Measurements from ENCODE around the gene NEU4. TPM values are rescaled to one million over a fixed set of nuclear protein-coding genes. Genes with fewer than 3 reads are reported as not detected.
"Not testable (repeated sequence)": the region's sequence is repeated elsewhere in the genome, so short reads cannot be mapped to it uniquely, and the experiment has no call there.

Gene NEU4
- total RNA-seq, 1 experiment from 2014 or later: 2.2 TPM

- Mint-ChIP-seq H3K4me1 (peaks cover 16% of the 10 kb centered on the region), H3K27ac (no peak overlapping the region), H3K4me3 (no peak overlapping the region), H3K9me3 (peaks cover 31% of the 10 kb centered on the region), H3K36me3 (peaks cover 27% of the 10 kb centered on the region), H3K27me3 (ENCODE audit: low read depth) (peaks cover 13% of the 10 kb centered on the region)
- TF ChIP-seq FOXP1 (CRISPR knock-in tag; IDR thresholded peaks at IDR 0.05; ENCODE audit: borderline replicate concordance): no peak
- no peak for TF ChIP-seq SOX15 (CRISPR knock-in tag; IDR thresholded peaks at IDR 0.05)
- TF ChIP-seq RORB (CRISPR knock-in tag; IDR thresholded peaks at IDR 0.05): no peak
- no peak for TF ChIP-seq IRF2 (CRISPR knock-in tag; IDR thresholded peaks at IDR 0.05; ENCODE audit: borderline replicate concordance, low read depth)
- TF ChIP-seq, protein P1, sequence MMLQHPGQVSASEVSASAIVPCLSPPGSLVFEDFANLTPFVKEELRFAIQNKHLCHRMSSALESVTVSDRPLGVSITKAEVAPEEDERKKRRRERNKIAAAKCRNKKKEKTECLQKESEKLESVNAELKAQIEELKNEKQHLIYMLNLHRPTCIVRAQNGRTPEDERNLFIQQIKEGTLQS (CRISPR knock-in tag; conservative IDR thresholded peaks at IDR 0.05): no peak
- POLR2A ChIA-PET: no interaction called here
- DNase-seq (ENCODE audit: low spot score) (no peak), ATAC-seq (no peak)
- CTCF ChIA-PET: no interaction called here
These were observed 27.9 kb upstream of the NEU4 start for GRCh38 chr2:241780939-241781569.

DNA sequence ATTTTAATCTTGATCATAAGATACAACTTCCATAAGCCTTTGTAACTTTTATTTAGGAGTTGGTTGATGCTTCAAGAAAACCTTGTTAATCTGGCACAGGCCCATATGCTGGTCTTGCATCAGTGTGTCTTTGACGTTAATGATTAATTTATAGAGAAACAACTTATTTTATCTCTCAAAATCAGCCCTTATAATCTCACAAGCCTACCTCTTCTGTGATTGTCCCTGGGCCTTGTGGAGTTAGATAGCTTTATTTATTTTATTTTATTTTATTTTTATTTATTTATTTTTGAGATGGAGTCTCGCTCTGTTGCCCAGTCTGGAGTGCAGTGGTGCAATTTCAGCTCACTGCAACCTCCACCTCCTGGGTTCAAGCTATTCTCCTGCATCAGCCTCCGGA lies 26.9 kb upstream of the NEU4 start:
- CTCF ChIA-PET; ATAC-seq; H3K4me3 Mint-ChIP-seq; DNase-seq (ENCODE audit: low spot score); POLR2A ChIA-PET; H3K27ac Mint-ChIP-seq: not testable (repeated sequence)
- Mint-ChIP-seq H3K27me3 (ENCODE audit: low read depth) (peaks cover 13% of the 10 kb centered on the region), H3K4me1 (peaks cover 23% of the 10 kb centered on the region), H3K9me3 (peaks cover 38% of the 10 kb centered on the region), H3K36me3 (peaks cover 27% of the 10 kb centered on the region)

DNA sequence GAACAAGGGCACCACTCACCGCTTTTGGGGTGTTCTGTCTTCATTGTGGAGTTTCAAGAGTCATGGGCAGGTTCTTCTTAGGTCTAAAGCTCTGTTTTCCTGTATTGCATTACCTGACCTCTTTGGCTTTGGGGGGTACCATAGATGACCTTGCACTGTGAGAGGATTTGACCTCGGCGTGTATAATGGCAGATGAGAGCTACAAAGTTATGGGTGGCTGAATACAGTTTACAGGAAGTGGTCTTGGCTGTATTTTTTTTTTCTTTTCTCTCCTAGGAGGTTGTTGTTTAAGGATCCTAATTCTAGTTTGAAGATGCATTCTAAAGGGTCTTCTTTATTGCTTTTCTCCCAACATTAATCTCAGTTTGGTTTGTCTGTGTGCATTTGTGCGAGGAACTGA lies 20.9 kb upstream of the NEU4 start:
- DNase-seq (ENCODE audit: low spot score) (no peak), ATAC-seq (no peak)
- Mint-ChIP-seq H3K27me3 (ENCODE audit: low read depth) (peaks cover 7% of the 10 kb centered on the region), H3K9me3 (peaks cover 53% of the 10 kb centered on the region), H3K27ac (no peak overlapping the region), H3K36me3 (peaks cover 26% of the 10 kb centered on the region), H3K4me3 (no peak overlapping the region), H3K4me1 (peaks cover 22% of the 10 kb centered on the region)
- POLR2A ChIA-PET: interaction anchor here (0.7 kb wide), 1 partner anchor 632 kb away, joined by 3 read pairs; no protein-coding TSS in a partner anchor
- CTCF ChIA-PET: no interaction called here
- TF ChIP-seq NR1H2 (CRISPR knock-in tag; IDR thresholded peaks at IDR 0.05): no peak
- TF ChIP-seq, protein P2, sequence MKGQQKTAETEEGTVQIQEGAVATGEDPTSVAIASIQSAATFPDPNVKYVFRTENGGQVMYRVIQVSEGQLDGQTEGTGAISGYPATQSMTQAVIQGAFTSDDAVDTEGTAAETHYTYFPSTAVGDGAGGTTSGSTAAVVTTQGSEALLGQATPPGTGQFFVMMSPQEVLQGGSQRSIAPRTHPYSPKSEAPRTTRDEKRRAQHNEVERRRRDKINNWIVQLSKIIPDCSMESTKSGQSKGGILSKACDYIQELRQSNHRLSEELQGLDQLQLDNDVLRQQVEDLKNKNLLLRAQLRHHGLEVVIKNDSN (CRISPR knock-in tag; IDR thresholded peaks at IDR 0.05): no peak
- TF ChIP-seq FOXK1 (CRISPR knock-in tag; IDR thresholded peaks at IDR 0.05): no peak
- no peak for TF ChIP-seq TCF7 (CRISPR knock-in tag; IDR thresholded peaks at IDR 0.05; ENCODE audit: low read depth)
- no peak for TF ChIP-seq TEAD1 (CRISPR knock-in tag; IDR thresholded peaks at IDR 0.05)
- TF ChIP-seq, protein P3, sequence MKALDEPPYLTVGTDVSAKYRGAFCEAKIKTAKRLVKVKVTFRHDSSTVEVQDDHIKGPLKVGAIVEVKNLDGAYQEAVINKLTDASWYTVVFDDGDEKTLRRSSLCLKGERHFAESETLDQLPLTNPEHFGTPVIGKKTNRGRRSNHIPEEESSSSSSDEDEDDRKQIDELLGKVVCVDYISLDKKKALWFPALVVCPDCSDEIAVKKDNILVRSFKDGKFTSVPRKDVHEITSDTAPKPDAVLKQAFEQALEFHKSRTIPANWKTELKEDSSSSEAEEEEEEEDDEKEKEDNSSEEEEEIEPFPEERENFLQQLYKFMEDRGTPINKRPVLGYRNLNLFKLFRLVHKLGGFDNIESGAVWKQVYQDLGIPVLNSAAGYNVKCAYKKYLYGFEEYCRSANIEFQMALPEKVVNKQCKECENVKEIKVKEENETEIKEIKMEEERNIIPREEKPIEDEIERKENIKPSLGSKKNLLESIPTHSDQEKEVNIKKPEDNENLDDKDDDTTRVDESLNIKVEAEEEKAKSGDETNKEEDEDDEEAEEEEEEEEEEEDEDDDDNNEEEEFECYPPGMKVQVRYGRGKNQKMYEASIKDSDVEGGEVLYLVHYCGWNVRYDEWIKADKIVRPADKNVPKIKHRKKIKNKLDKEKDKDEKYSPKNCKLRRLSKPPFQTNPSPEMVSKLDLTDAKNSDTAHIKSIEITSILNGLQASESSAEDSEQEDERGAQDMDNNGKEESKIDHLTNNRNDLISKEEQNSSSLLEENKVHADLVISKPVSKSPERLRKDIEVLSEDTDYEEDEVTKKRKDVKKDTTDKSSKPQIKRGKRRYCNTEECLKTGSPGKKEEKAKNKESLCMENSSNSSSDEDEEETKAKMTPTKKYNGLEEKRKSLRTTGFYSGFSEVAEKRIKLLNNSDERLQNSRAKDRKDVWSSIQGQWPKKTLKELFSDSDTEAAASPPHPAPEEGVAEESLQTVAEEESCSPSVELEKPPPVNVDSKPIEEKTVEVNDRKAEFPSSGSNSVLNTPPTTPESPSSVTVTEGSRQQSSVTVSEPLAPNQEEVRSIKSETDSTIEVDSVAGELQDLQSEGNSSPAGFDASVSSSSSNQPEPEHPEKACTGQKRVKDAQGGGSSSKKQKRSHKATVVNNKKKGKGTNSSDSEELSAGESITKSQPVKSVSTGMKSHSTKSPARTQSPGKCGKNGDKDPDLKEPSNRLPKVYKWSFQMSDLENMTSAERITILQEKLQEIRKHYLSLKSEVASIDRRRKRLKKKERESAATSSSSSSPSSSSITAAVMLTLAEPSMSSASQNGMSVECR (CRISPR knock-in tag; IDR thresholded peaks at IDR 0.05; ENCODE audit: borderline replicate concordance): no peak
- TF ChIP-seq E2F4 (CRISPR knock-in tag; IDR thresholded peaks at IDR 0.05; ENCODE audit: borderline replicate concordance, low read depth): no peak
- no peak for TF ChIP-seq NFE2L1 (CRISPR knock-in tag; IDR thresholded peaks at IDR 0.05)
- TF ChIP-seq, protein P4, sequence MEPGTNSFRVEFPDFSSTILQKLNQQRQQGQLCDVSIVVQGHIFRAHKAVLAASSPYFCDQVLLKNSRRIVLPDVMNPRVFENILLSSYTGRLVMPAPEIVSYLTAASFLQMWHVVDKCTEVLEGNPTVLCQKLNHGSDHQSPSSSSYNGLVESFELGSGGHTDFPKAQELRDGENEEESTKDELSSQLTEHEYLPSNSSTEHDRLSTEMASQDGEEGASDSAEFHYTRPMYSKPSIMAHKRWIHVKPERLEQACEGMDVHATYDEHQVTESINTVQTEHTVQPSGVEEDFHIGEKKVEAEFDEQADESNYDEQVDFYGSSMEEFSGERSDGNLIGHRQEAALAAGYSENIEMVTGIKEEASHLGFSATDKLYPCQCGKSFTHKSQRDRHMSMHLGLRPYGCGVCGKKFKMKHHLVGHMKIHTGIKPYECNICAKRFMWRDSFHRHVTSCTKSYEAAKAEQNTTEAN (CRISPR knock-in tag; IDR thresholded peaks at IDR 0.05): no peak
- no peak for TF ChIP-seq SMAD3 (CRISPR knock-in tag; IDR thresholded peaks at IDR 0.05; ENCODE audit: borderline replicate concordance)
- TF ChIP-seq ESRRA (CRISPR knock-in tag; IDR thresholded peaks at IDR 0.05; ENCODE audit: borderline replicate concordance): no peak
- TF ChIP-seq, protein P1 (CRISPR knock-in tag; conservative IDR thresholded peaks at IDR 0.05): no peak
- no peak for TF ChIP-seq SP1 (CRISPR knock-in tag; conservative IDR thresholded peaks at IDR 0.05)
- TF ChIP-seq AFF4 (CRISPR knock-in tag; IDR thresholded peaks at IDR 0.05; ENCODE audit: borderline replicate concordance): no peak
